GM23338 (cell line): ENCODE measurements around the gene SIX6. TPM values are rescaled to one million over a fixed set of nuclear protein-coding genes. Genes with fewer than 3 reads are reported as not detected.
A peak's percentile ranks its signal among the peaks of the same experiment; 100 is the strongest.

Experiments used
- ATAC-seq: fragments of 200-7000 bp; cut with Tn5 transposase; 3 replicates; pipeline ENCODE4 v1.9.1; 2020
- DNase-seq: peaks from one replicate; pipeline ENCODE4 v3.0.0-alpha.2; 2015; ENCODE audit warnings: low spot score
- H2AFZ ChIP-seq: fragments of 200-600 bp; sonication (generic); 2 replicates; pipeline ENCODE4 v1.8.0; 2016; ENCODE audit warnings: antibody characterized with exemption, mild to moderate bottlenecking, moderate library complexity
- H3F3A ChIP-seq: fragments of 200-600 bp; sonication (generic); replicated peaks from 2 replicates; pipeline ENCODE4 v1.8.0; 2017; ENCODE audit warnings: antibody characterized with exemption, mixed run types, low read depth
- H3K27ac ChIP-seq: fragments of 200-600 bp; sonication (generic); 2 replicates; pipeline ENCODE4 v1.6.1; 2016; ENCODE audit warnings: low read depth
- H3K27me3 ChIP-seq: fragments of 200-600 bp; sonication (generic); 2 replicates; pipeline ENCODE4 v1.8.0; 2016; ENCODE audit warnings: mild to moderate bottlenecking, mixed run types, moderate library complexity; ENCODE audit not compliant: insufficient read depth
- H3K36me3 ChIP-seq: fragments of 200-600 bp; sonication (generic); 2 replicates; pipeline ENCODE4 v1.8.0; 2016; ENCODE audit warnings: mild to moderate bottlenecking; ENCODE audit not compliant: insufficient read depth
- H3K4me1 ChIP-seq: fragments of 200-600 bp; sonication (generic); 2 replicates; pipeline ENCODE4 v1.8.0; 2016; ENCODE audit warnings: mild to moderate bottlenecking, moderate library complexity; ENCODE audit not compliant: insufficient read depth
- H3K4me2 ChIP-seq: fragments of 200-600 bp; sonication (generic); 2 replicates; pipeline ENCODE4 v1.7.1; 2017; ENCODE audit warnings: mixed run types
- H3K4me3 ChIP-seq: fragments of 200-600 bp; sonication (generic); 2 replicates; pipeline ENCODE4 v1.6.1; 2016; ENCODE audit warnings: mixed run types
- H3K79me2 ChIP-seq: fragments of 200-600 bp; sonication (generic); replicated peaks from 2 replicates; pipeline ENCODE4 v1.8.0; 2017; ENCODE audit warnings: mild to moderate bottlenecking; ENCODE audit not compliant: insufficient read depth
- H3K9me2 ChIP-seq: fragments of 200-600 bp; sonication (generic); 2 replicates; pipeline ENCODE4 v1.8.0; 2017; ENCODE audit not compliant: insufficient read depth
- H4K20me1 ChIP-seq: fragments of 200-600 bp; sonication (generic); replicated peaks from 2 replicates; pipeline ENCODE4 v1.8.0; 2017; ENCODE audit warnings: mild to moderate bottlenecking; ENCODE audit not compliant: insufficient read depth
- H3K27ac Mint-ChIP-seq: 2 replicates; pipeline ENCODE4 v1.8.0; 2020; ENCODE audit warnings: inconsistent platforms, mild to moderate bottlenecking, moderate library complexity, mixed read lengths
- H3K27me3 Mint-ChIP-seq: 3 replicates; pipeline ENCODE4 v1.8.0; 2022; ENCODE audit warnings: low read depth, mild to moderate bottlenecking, moderate library complexity, mixed read lengths, inconsistent platforms; ENCODE audit not compliant: insufficient read depth, poor library complexity
- H3K36me3 Mint-ChIP-seq: 3 replicates; pipeline ENCODE4 v1.8.0; 2021; ENCODE audit warnings: low read depth, mild to moderate bottlenecking, inconsistent platforms, moderate library complexity, mixed read lengths
- H3K4me1 Mint-ChIP-seq: 3 replicates; pipeline ENCODE4 v1.8.0; 2020; ENCODE audit warnings: mild to moderate bottlenecking, inconsistent platforms, mixed read lengths
- H3K4me3 Mint-ChIP-seq: 3 replicates; pipeline ENCODE4 v1.8.0; 2021; ENCODE audit warnings: moderate library complexity, mild to moderate bottlenecking, inconsistent platforms, mixed read lengths
- H3K9me3 Mint-ChIP-seq: 3 replicates; pipeline ENCODE4 v1.8.0; 2020; ENCODE audit warnings: moderate library complexity, mild to moderate bottlenecking, inconsistent platforms, mixed read lengths
- CTCF ChIP-seq, 2 experiments: fragments of 200-600 bp in 1 of 2; sonication (generic) in 1 of 2; conservative IDR thresholded peaks; 2 replicates each; pipeline versions ENCODE4 v1.5.1 to v1.6.1; 2016 to 2017; ENCODE audit warnings: antibody characterized with exemption in 2 of 2, low read depth in 2 of 2, mild to moderate bottlenecking in 2 of 2, moderate library complexity in 1 of 2
- ETS1 ChIP-seq: IDR thresholded peaks from 2 replicates; pipeline ENCODE4 v1.6.1; 2016; ENCODE audit warnings: antibody characterized with exemption
- EZH2 ChIP-seq: fragments of 200-600 bp; sonication (generic); IDR thresholded peaks from one replicate; pipeline ENCODE4 v1.8.0; 2017; ENCODE audit warnings: antibody characterized with exemption, mild to moderate bottlenecking, low read depth; ENCODE audit not compliant: unreplicated experiment
- EZH2phosphoT487 ChIP-seq: fragments of 200-600 bp; sonication (generic); IDR thresholded peaks from one replicate; pipeline ENCODE4 v1.8.1; 2018; ENCODE audit warnings: antibody characterized with exemption; ENCODE audit not compliant: unreplicated experiment
- JUNB ChIP-seq: IDR thresholded peaks from one replicate; pipeline ENCODE4 v1.6.1; 2016; ENCODE audit warnings: antibody characterized with exemption; ENCODE audit not compliant: unreplicated experiment
- REST ChIP-seq: IDR thresholded peaks from one replicate; pipeline ENCODE4 v1.6.1; 2018; ENCODE audit warnings: antibody characterized with exemption; ENCODE audit not compliant: unreplicated experiment
- ZNF462 ChIP-seq: fragments of 250-450 bp; sonication (Bioruptor Pico); IDR thresholded peaks from 2 replicates; pipeline ENCODE4 v1.5.0; 2020; ENCODE audit warnings: mild to moderate bottlenecking, moderate library complexity
- polyA plus RNA-seq: library from polyadenylated mRNA; unstranded; fragments of >200 nt; fragmentation: Nextera tagmentation; extraction: Ambion mirVana; gene quantifications from 2 replicates; pipeline ENCODE4 v1.2.1, GENCODE V29; 2016
- total RNA-seq: library from RNA; depleted of rRNA; stranded (reverse); fragments of >200 nt; shearing (Covaris generic); gene quantifications from 2 replicates; pipeline ENCODE4 v1.2.3, GENCODE V29; 2014

The SIX6 gene
- total and polyA plus RNA-seq, 2 experiments from 2014 or later: 0.11 TPM; not detected in 1

- no peaks in the 10 kb centered on the region for H4K20me1 ChIP-seq
- TF ChIP-seq CTCF (conservative IDR thresholded peaks at IDR 0.05; ENCODE audit: low read depth in 2 of 2) (peak in 1 of 2 experiments; percentile 64; a peak in 3 of 4 replicates), ETS1 (no peak)
- Mint-ChIP-seq H3K9me3 (no peaks in the 10 kb centered on the region; the same call in 2 of the 3 replicates), H3K36me3 (no peaks in the 10 kb centered on the region), H3K27me3 (peaks cover 10% of the 10 kb centered on the region), H3K4me1 (no peaks in the 10 kb centered on the region), H3K27ac (no peak overlapping the region), H3K4me3 (no peak overlapping the region)
- H3K36me3 ChIP-seq: no peaks in the 10 kb centered on the region
- peaks cover 4% of the 10 kb centered on the region; the same call in 1 of the 2 replicates for H3K4me1 ChIP-seq
- H3K4me3 ChIP-seq: no peak overlapping the region
- H3K27ac ChIP-seq: no peak overlapping the region
- H2AFZ ChIP-seq: no peak overlapping the region
- no peak overlapping the region for H3K4me2 ChIP-seq
- H3K79me2 ChIP-seq: no peaks in the 10 kb centered on the region
- H3K27me3 ChIP-seq: peaks cover 53% of the 10 kb centered on the region
- no peaks in the 10 kb centered on the region for H3F3A ChIP-seq
- no peak for ATAC-seq
- DNase-seq: peak; percentile 22
- no peaks in the 10 kb centered on the region for H3K9me2 ChIP-seq
Measured at GRCh38 chr14:60488175-60488574, 20.8 kb upstream of the SIX6 start.

GRCh38 chr14:60490270-60490669 lies 18.7 kb upstream of the SIX6 start:
- Histone ChIP-seq H3K27me3 (peaks cover 40% of the 10 kb centered on the region), H3K4me2 (no peak overlapping the region), H3K4me3 (no peak overlapping the region), H4K20me1 (no peaks in the 10 kb centered on the region), H3K4me1 (peaks cover 11% of the 10 kb centered on the region; the same call in 1 of the 2 replicates), H2AFZ (no peak overlapping the region), H3F3A (no peaks in the 10 kb centered on the region), H3K36me3 (no peaks in the 10 kb centered on the region), H3K9me2 (peaks cover 11% of the 10 kb centered on the region; the same call in 1 of the 2 replicates), H3K27ac (no peak overlapping the region), H3K79me2 (no peaks in the 10 kb centered on the region)
- Mint-ChIP-seq H3K9me3 (no peaks in the 10 kb centered on the region; the same call in 2 of the 3 replicates), H3K36me3 (no peaks in the 10 kb centered on the region), H3K27ac (no peak overlapping the region), H3K27me3 (peaks cover 10% of the 10 kb centered on the region), H3K4me1 (no peaks in the 10 kb centered on the region), H3K4me3 (no peak overlapping the region)
- ATAC-seq: no peak
- no peak for DNase-seq
- TF ChIP-seq EZH2phosphoT487 (no peak), ETS1 (no peak), EZH2 (no peak), ZNF462 (CRISPR knock-in tag) (no peak), JUNB (no peak), REST (no peak)
